ENCODE measurements around the gene SSBP3. TPM values are rescaled to one million over a fixed set of nuclear protein-coding genes. Genes with fewer than 3 reads are reported as not detected.

The SSBP3 gene
- total RNA-seq, 4 donors from 2014 or later = 19.3 to 40.5 (median 31.3) TPM

DNA sequence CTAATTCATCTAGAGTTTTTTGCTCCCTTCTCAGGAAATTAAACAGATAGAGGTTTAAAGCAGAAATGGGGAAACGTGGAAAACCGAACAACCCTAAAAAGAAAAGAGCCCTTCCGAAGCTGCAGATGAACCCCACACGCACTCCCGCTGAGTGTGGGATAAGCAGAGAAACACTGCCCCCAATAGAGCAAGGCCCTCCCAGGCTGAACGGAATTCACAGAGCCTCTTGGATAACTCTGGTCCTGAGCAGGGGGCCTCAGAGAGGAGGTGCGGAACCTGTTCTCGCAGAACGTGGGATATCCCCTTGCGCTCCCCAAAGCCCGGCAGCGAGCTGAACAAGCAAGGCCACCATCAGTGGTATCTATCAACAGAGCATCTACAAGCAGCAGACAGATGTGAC is 44.9 kb downstream of the SSBP3 start:
- WGBS, 2 donors = 87 to 88% methylated on average over 12 of the region's 12 CpGs
- intact Hi-C loops (cut with DNase I; ENCODE audit: low total_unique reads) = no loop called here
- no peak for DNase-seq (ENCODE audit: low spot score in 2 of 2)
- H3K4me3 ChIP-seq (ENCODE audit: low read depth, poor library complexity, severe bottlenecking) = no peak overlapping the region
- TF ChIP-seq CTCF (IDR thresholded peaks at IDR 0.05) = no peak

DNA sequence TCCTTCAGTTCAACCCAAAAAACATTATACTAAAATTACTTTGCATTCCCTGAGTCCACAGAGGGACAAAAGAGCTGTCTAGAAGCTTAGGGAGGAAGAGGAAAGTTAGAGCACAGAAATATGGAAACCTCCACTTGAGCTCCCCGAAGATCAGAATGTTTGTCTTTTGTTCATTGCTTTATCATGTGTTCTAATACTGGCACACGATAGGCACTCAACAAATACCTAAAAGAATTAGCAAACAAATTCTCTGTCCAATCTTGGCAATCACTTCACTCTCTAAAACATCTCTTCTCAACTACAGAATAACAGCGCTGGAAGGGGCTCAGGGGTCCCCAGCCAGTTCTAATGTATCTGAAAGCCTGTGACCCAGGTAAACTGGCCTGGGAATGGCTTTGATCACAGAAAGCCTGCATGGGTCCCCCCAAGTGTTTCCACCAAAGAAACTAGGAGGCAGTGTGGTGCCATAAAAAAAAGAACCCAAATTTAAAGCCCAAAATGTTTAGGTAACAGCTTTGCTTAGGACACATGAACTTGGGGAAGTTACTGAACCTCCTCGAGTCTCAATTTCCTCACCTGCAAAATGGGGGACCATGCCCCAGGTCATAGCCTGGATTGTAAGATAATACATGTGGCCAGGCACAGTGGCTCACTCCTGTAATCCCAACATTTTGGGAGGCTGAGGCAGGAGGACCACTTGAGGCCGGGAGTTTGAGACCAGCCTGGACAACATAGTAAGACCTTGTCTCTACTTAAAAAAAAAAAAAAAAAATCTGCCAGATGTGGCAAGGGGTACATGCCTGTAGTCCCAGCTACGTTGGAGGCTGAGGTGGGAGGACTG is 45.8 kb downstream of the SSBP3 start:
- no peak overlapping the region for H3K4me3 ChIP-seq (ENCODE audit: low read depth, poor library complexity, severe bottlenecking)
- no peak for TF ChIP-seq POLR2A (IDR thresholded peaks at IDR 0.05)
- no peak for TF ChIP-seq CTCF (IDR thresholded peaks at IDR 0.05)
- 86% methylated on average over 6 of the region's 6 CpGs for WGBS, 2 donors
- DNase-seq (ENCODE audit: low spot score in 2 of 2) = no peak
- intact Hi-C loops (cut with DNase I; ENCODE audit: low total_unique reads) = no loop called here

GRCh38 chr1:54359393-54360162 is 46.6 kb downstream of the SSBP3 start:
- WGBS, 2 donors = 74 to 79% methylated on average over 9 of the region's 9 CpGs

DNA sequence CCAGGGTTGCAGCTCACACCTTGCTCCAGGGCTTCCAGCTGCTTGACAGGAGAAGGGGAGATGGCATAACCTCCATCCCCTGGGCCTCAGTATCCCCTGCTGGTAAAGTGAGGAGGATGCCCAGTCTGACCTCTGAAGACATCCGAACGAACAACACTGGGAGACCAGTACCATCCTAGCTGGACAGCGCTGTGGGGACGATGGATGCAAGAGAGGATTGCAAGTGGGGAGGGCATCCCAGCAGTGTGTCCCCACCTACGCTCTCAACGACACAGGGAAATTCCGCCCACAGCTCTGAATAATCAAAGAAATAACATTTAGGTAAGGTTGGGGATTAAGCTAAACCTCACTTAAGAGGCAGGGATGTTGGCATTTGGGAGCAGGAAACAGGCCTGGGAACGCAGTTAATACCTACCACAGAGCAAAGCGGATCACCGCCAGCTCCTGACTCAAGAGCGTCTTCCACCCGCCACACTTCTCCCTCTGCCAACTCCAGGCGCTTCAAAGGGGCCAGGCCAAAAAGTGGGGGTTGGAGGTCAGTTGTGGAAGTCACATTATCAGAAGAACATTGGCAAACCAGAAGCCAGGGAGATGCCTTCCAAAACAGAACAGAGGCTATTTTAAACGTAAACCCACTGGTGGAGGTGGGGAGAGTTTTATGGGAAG is 47.6 kb downstream of the SSBP3 start:
- TF ChIP-seq CTCF (IDR thresholded peaks at IDR 0.05) (no peak), POLR2A (IDR thresholded peaks at IDR 0.05) (no peak)
- intact Hi-C loops (cut with DNase I; ENCODE audit: low total_unique reads) = no loop called here
- WGBS, 2 donors = 83 to 88% methylated on average over 14 of the region's 14 CpGs
- no peak overlapping the region for H3K4me3 ChIP-seq (ENCODE audit: low read depth, poor library complexity, severe bottlenecking)
- no peak for DNase-seq (ENCODE audit: low spot score in 2 of 2)

More at GRCh38 chr1:54359393-54360162, 46.6 kb downstream of the SSBP3 start:
- intact Hi-C loops (cut with DNase I; ENCODE audit: low total_unique reads) = no loop called here
- H3K4me3 ChIP-seq (ENCODE audit: low read depth, poor library complexity, severe bottlenecking) = no peak overlapping the region
- TF ChIP-seq POLR2A (IDR thresholded peaks at IDR 0.05) (no peak), CTCF (IDR thresholded peaks at IDR 0.05) (no peak)
- DNase-seq (ENCODE audit: low spot score in 2 of 2) = no peak

GRCh38 chr1:54357967-54358366 is 48.2 kb downstream of the SSBP3 start:
- DNase-seq (ENCODE audit: low spot score in 2 of 2) = no peak
- TF ChIP-seq CTCF (IDR thresholded peaks at IDR 0.05) (no peak), POLR2A (IDR thresholded peaks at IDR 0.05) (no peak)
- 87 to 89% methylated on average over 5 of the region's 5 CpGs for WGBS, 2 donors
- H3K4me3 ChIP-seq (ENCODE audit: low read depth, poor library complexity, severe bottlenecking) = no peak overlapping the region
- intact Hi-C loops (cut with DNase I; ENCODE audit: low total_unique reads) = no loop called here
